Stimulated activated CD8-positive, alpha-beta memory T cell treated with anti-CD3 and anti-CD28 coated beads, Interleukin-2, amount 100 ng/mL, for 48 hours (primary cell): Measurements from ENCODE around the gene FOXC1.
A peak's percentile ranks its signal among the peaks of the same experiment; 100 is the strongest.

Source experiments
- DNase-seq, 2 donors: peaks; one replicate each; pipeline ENCODE4 v3.0.0-alpha.2; 2020; ENCODE audit warnings: low read depth in 2 of 2

The FOXC1 gene

GRCh38 chr6:1584996-1585668 lies 24.6 kb upstream of the FOXC1 start:
- no peak for DNase-seq

- no peak for DNase-seq
Observed at GRCh38 chr6:1585669-1586049, 24.1 kb upstream of the FOXC1 start.

- no peak for DNase-seq
Observed at GRCh38 chr6:1586256-1586655, 23.5 kb upstream of the FOXC1 start.

- no peak for DNase-seq
Observed at GRCh38 chr6:1586861-1587450, 22.8 kb upstream of the FOXC1 start.

GRCh38 chr6:1587546-1587945 lies 22.2 kb upstream of the FOXC1 start:
- DNase-seq: no peak

GRCh38 chr6:1587977-1588376 lies 21.7 kb upstream of the FOXC1 start:
- no peak for DNase-seq

DNA sequence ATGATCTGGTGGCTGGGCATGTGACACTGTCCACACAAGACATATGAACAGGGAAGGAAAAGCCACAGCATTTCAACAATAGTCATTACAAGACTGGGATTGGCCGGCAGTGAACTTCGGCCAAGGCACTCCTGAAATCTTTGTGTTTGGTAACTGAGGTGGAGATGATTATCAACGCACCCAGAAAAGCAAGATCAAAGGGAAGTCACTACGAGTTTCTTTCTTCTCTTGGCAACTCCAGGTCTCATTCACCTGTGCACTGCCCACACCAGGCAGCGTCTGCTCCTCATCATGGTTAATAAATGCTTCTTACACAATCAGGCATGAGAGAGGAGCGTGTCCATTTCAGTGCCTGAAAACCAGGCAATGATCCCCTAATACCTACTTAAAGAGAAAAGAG lies 20.5 kb upstream of the FOXC1 start:
- no peak for DNase-seq

DNA sequence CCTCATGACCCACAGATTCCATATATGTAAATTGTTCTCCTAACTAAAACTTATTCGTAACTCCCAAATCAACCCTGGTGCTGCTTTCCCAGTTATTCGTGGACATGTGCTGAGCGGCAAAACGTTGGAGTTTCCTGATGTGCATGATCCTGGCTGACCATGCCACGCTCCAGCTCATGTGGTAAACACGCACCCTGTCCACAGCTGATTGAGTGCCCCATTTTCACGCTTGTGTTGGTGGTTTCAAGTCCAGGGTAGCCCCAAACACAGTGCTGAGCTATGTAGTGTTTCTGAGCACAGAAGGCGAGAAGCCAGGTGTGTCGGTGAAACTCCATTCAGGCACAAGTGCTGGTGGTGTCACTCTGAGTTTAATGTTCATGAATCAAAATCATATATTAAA lies 19.1 kb upstream of the FOXC1 start:
- DNase-seq: no peak

- DNase-seq: no peak
Observed at GRCh38 chr6:1591243-1591642, 18.5 kb upstream of the FOXC1 start.

GRCh38 chr6:1591926-1592325 lies 17.8 kb upstream of the FOXC1 start:
- DNase-seq: no peak

DNA sequence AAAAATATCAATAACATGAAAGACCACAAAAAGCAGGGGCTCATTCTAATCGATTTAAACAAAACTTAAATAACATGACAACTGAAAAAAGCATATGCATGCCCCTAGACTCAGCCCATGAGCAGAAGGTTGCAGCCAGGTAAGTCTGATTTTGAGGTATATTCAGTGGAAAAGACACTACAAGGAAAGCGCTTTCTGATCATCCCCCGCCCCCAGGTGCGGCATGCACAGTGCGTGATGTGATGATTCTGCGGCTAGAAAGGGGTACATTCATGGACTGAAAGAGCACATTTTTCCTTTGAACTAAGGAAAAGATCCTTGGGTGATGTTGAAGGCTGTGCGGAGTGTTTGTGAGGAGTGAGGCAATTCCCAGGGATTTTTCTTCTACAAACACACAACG lies 16.9 kb upstream of the FOXC1 start:
- DNase-seq: no peak

DNA sequence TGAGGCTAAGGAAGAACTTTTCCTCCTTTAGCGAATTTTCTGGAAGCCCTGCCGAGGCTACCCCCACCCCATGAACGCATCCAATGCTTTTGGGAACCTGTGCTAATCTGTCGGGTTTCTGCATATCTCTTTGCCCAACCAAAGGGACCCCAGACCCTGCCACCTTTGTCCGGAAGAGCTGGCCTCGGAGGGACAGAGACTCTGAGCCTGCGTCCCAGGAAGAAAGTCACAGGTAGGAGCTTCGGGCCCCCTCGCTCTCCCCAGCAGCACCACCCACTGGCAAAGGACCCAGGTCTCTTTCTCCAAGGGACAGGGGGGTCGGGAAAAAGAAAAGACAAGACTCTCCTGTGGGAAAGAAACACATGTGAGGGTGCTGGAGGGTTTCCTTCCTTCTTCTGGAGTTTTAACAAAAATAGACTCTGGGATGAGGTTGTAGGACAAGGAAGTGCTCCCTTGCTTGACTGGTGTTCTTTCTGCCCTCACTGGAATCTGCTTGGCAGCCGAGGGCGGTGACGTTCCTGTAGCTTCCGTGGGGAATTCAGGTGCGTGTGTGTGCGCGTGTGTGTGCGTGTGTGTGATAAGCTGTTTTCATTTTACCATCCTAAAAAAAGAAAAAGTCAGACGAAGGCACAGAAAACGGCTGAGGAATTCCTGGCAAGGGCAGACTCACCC lies 16.3 kb upstream of the FOXC1 start:
- DNase-seq: no peak

DNA sequence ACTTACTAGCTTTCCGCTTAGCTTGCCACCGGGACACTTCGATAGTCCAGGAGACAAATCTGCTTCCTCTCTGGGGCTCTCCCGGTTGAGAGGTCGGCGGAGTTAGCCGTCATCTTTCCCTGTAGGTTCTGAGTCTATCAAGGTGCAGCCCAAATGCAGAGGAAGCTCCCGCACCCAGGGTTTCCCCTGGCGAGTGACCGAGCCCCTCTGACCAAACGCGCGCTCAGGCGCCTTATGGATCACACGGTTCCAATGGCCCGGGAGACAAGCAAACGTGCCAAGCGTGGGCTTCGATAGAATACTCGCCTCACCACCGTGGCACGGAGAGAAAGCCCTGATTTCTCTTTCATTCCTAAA lies 15.8 kb upstream of the FOXC1 start:
- DNase-seq: no peak

GRCh38 chr6:1594445-1595200 lies 15.1 kb upstream of the FOXC1 start:
- DNase-seq: no peak

DNA sequence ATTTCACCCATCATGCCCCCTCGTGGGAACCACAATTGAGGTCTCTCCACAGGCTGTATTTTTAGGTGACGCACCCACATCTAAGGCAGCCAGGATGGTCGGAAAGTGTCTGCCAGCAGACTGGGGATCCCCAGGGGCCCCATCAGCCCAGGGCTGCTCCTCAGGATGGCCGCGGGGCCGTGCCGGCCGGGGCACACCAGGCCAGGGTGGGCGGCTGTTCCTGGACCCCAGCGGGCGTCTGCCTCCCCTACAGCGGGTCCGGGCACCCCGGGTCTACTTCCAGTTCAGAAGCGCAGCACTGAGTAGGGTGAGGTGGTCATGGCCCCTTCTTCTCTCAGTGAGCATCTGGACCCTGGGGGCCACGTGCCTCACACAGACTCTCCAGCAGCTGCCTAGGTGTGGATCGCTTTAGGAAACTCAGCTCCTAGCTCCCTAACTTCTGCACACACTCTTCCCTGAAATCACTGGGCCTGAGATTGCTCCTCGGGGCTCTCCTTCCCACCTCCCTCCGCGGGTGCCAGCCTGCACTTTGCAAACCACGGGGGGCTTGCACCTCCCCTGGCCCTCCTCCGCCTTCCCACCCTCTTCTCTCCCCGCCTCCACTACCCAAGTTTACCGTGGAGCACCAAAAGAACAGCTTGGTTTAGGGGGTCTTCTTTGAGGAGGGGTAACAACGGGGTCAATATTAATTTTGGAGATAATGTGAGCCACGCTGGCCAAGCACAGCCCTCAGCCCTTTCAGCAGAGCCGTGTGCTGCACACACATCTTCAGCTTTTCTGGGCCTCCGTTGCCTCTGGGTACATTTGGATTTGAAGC lies 14.2 kb upstream of the FOXC1 start:
- DNase-seq: no peak

DNA sequence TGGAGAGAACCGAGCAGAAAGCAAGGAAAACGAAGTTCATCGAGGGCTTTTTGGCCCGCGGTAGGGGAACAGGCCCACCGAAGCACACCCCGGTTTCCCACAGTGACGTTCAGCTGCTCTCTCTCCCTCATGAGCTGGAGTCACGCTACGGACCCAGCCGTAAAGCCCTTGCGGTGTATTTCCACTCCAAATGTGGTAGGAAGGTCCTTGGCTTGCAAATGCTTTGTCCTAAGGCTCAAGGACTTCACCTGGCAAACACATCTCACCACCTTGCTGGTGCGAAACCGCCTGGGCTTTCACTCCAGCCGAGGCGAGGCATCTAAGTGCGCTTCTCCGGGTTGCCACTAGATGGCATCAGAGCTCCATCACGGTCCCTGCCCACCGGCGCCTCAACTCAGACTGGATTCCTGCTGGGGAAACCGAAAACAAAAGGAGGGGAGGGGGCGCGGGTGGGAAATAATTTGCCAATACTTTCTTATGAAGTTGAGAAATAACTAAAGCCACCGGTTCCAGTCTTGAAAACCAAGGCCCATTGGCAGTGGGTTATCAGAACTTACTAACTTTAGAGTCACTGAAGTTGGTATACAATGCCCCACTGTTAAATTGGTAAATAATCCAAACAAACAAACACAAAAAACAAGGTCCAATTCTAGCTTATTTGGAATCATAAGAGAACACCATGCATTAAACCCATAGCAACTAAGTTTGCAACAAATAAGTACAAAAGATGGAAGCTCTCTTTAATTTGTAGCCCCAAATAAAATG lies 13.4 kb upstream of the FOXC1 start:
- DNase-seq: peak in 1 of 2 donors; percentile 33

GRCh38 chr6:1597121-1597744 lies 12.5 kb upstream of the FOXC1 start:
- no peak for DNase-seq

DNA sequence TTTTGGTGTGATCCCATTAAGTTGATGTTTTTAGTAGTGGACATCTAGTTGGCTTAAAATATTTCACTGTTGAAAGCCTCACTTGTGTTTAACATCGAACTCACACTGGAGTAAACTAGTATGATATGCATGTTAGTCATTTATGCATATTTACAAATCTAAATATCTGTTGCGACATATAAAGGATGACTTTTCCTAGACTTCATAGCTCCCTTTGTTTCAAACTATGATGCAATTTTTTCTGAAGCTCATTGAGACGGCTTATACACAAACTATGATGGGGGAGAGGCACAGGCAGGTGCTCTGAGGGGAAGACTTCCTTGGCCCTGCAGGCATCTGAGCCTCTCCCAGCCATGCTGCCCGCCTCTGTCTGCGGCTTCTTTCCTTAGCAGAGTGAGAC lies 11.8 kb upstream of the FOXC1 start:
- DNase-seq: no peak

DNA sequence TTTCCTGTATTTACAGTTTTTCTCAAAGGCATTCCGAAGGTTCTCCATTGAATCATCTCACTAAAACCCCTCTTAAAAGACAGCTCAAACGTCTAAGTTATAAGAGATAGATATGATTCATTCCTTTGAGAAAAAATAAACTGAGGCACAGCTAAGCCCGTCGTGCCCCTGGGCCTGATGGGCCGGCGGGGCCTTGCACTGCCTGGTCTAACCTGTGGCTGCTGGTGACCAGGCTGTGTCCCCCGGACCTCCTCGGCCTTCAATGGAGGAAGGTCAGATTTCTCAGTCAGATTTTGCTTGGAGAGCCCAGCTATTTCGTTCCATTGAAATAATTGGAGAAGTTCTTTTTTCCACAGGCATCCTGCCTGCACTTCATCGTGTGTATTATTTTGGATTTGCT lies 11.3 kb upstream of the FOXC1 start:
- no peak for DNase-seq

GRCh38 chr6:1598886-1599285 lies 10.8 kb upstream of the FOXC1 start:
- DNase-seq: no peak

- no peak for DNase-seq
Observed at GRCh38 chr6:1599469-1599868, 10.2 kb upstream of the FOXC1 start.
